Skeletal muscle tissue (tissue), 4 donors: ENCODE measurements around the gene JMY. TPM values are rescaled to one million over a fixed set of nuclear protein-coding genes. Genes with fewer than 3 reads are reported as not detected.
"Not testable (repeated sequence)": the region's sequence is repeated elsewhere in the genome, so short reads cannot be mapped to it uniquely, and the experiment has no call there.

Experiments used
- H3K27ac ChIP-seq: one replicate; pipeline ENCODE4 v1.7.0; 2013; ENCODE audit warnings: mild to moderate bottlenecking, low read depth, low read length, inconsistent platforms
- H3K27me3 ChIP-seq, 3 donors: one replicate each; pipeline ENCODE4 v1.7.0; 2013; ENCODE audit warnings: low read length in 3 of 3; ENCODE audit not compliant: control insufficient read depth in 3 of 3, insufficient read depth in 3 of 3
- H3K36me3 ChIP-seq, 3 donors: one replicate each; pipeline ENCODE4 v1.7.0; 2013; ENCODE audit warnings: low read length in 3 of 3; ENCODE audit not compliant: control insufficient read depth in 3 of 3, insufficient read depth in 3 of 3
- H3K4me1 ChIP-seq, 3 donors: one replicate each; pipeline ENCODE4 v1.7.0; 2013; ENCODE audit warnings: low read length in 3 of 3, mild to moderate bottlenecking in 3 of 3; ENCODE audit not compliant: control insufficient read depth in 3 of 3, insufficient read depth in 3 of 3
- H3K4me3 ChIP-seq, 3 donors: one replicate each; pipeline ENCODE4 v1.7.0; 2013; ENCODE audit warnings: low read length in 3 of 3
- H3K9ac ChIP-seq, 3 donors: one replicate each; pipeline ENCODE4 v1.7.0; 2013; ENCODE audit warnings: low read length in 3 of 3, mild to moderate bottlenecking in 3 of 3, moderate library complexity in 2 of 3, low read depth in 1 of 3
- H3K9me3 ChIP-seq, 3 donors: one replicate each; pipeline ENCODE4 v1.7.0; 2013; ENCODE audit warnings: low read length in 3 of 3; ENCODE audit not compliant: control insufficient read depth in 3 of 3
- total RNA-seq: library from RNA; depleted of rRNA; stranded (reverse); fragments of >200 nt; gene quantifications from one replicate; pipeline ENCODE4 v1.2.3, GENCODE V29; 2014
- donor health status: Osteomylitis.

JMY gene
- total RNA-seq, 1 donor from 2014 or later: 10.4 TPM

- Histone ChIP-seq H3K27ac (peak overlapping the region; percentile 94), H3K36me3 (peaks cover 0 to 4% (median 0%) of the 10 kb centered on the region in 3 donors), H3K9me3 (no peaks in the 10 kb centered on the region), H3K9ac (peak overlapping the region; percentile 89 to 96 (median 93)), H3K4me3 (peak overlapping the region; percentile 94 to 97 (median 96)), H3K27me3 (no peaks in the 10 kb centered on the region), H3K4me1 (peaks cover 8 to 17% (median 8%) of the 10 kb centered on the region in 3 donors)
Measured at GRCh38 chr5:79236362-79236969, 535 bp downstream of the JMY start.

GRCh38 chr5:79236970-79237739 lies 1.2 kb downstream of the JMY start:
- Histone ChIP-seq H3K9me3 (no peaks in the 10 kb centered on the region), H3K4me3 (peak overlapping the region; percentile 94 to 97 (median 96)), H3K27me3 (no peaks in the 10 kb centered on the region), H3K27ac (peak overlapping the region; percentile 94), H3K4me1 (peaks cover 11 to 17% (median 11%) of the 10 kb centered on the region in 3 donors), H3K36me3 (peaks cover 0 to 4% (median 0%) of the 10 kb centered on the region in 3 donors), H3K9ac (peak overlapping the region; percentile 89 to 96 (median 93))

- Histone ChIP-seq H3K9me3 (no peaks in the 10 kb centered on the region), H3K4me3 (peak overlapping the region; percentile 94 to 97 (median 96)), H3K9ac (peak overlapping the region; percentile 89 to 96 (median 93)), H3K4me1 (peaks cover 11 to 19% (median 13%) of the 10 kb centered on the region in 3 donors), H3K27me3 (no peaks in the 10 kb centered on the region), H3K27ac (peak overlapping the region; percentile 94), H3K36me3 (peaks cover 0 to 4% (median 0%) of the 10 kb centered on the region in 3 donors)
Measured at GRCh38 chr5:79237740-79238560, 2.0 kb downstream of the JMY start.

- Histone ChIP-seq H3K9me3 (no peaks in the 10 kb centered on the region), H3K4me1 (peaks cover 8 to 17% (median 13%) of the 10 kb centered on the region in 3 donors), H3K36me3 (peaks cover 0 to 4% (median 0%) of the 10 kb centered on the region in 3 donors), H3K27ac (no peak overlapping the region), H3K9ac (no peak overlapping the region), H3K27me3 (no peaks in the 10 kb centered on the region), H3K4me3 (no peak overlapping the region)
Measured at GRCh38 chr5:79240561-79240960, 4.6 kb downstream of the JMY start.

GRCh38 chr5:79241535-79241979 lies 5.6 kb downstream of the JMY start:
- peaks cover 7 to 18% (median 13%) of the 10 kb centered on the region in 3 donors for H3K4me1 ChIP-seq
- H3K36me3 ChIP-seq: peaks cover 0 to 4% (median 0%) of the 10 kb centered on the region in 3 donors
- no peaks in the 10 kb centered on the region for H3K9me3 ChIP-seq
- peak overlapping the region in 1 of 3 donors; percentile 33 for H3K9ac ChIP-seq
- H3K27me3 ChIP-seq: no peaks in the 10 kb centered on the region
- H3K4me3 ChIP-seq: no peak overlapping the region
- H3K27ac ChIP-seq: peak overlapping the region; percentile 53

GRCh38 chr5:79242242-79243039 lies 6.5 kb downstream of the JMY start:
- Histone ChIP-seq H3K9me3 (no peaks in the 10 kb centered on the region), H3K4me1 (peaks cover 7 to 15% (median 13%) of the 10 kb centered on the region in 3 donors), H3K9ac (no peak overlapping the region), H3K27me3 (no peaks in the 10 kb centered on the region), H3K4me3 (no peak overlapping the region), H3K27ac (peak overlapping the region; percentile 53), H3K36me3 (no peaks in the 10 kb centered on the region)

GRCh38 chr5:79243224-79243623 lies 7.3 kb downstream of the JMY start:
- H3K9ac ChIP-seq: no peak overlapping the region
- peak overlapping the region; percentile 53 for H3K27ac ChIP-seq

GRCh38 chr5:79254067-79254466 lies 18.1 kb downstream of the JMY start:
- not testable (repeated sequence) for H3K27me3 ChIP-seq, H3K27ac ChIP-seq, H3K36me3 ChIP-seq, H3K4me3 ChIP-seq, H3K9me3 ChIP-seq, H3K9ac ChIP-seq
- H3K4me1 ChIP-seq: peaks cover 0 to 13% (median 10%) of the 10 kb centered on the region in 3 donors

More at GRCh38 chr5:79243224-79243623, 7.3 kb downstream of the JMY start:
- H3K4me1 ChIP-seq: peaks cover 7 to 10% (median 7%) of the 10 kb centered on the region in 3 donors
- no peaks in the 10 kb centered on the region for H3K9me3 ChIP-seq
- H3K36me3 ChIP-seq: no peaks in the 10 kb centered on the region
- no peaks in the 10 kb centered on the region for H3K27me3 ChIP-seq
- H3K4me3 ChIP-seq: no peak overlapping the region
